ENCODE results near the gene KCNJ12. TPM values are rescaled to one million over a fixed set of nuclear protein-coding genes. Genes with fewer than 3 reads are reported as not detected.

The KCNJ12 gene
- total RNA-seq, 4 donors from 2014 or later = 0.94 to 1.7 TPM; not detected in 2

GRCh38 chr17:21359483-21359840 lies 16.7 kb upstream of the KCNJ12 start:
- Histone ChIP-seq H3K4me1 (no peaks in the 10 kb centered on the region), H3K4me3 (no peak overlapping the region), H3K36me3 (no peaks in the 10 kb centered on the region), H3K9me3 (no peaks in the 10 kb centered on the region), H3K27me3 (no peaks in the 10 kb centered on the region), H3K27ac (no peak overlapping the region)
- TF ChIP-seq, protein P1, sequence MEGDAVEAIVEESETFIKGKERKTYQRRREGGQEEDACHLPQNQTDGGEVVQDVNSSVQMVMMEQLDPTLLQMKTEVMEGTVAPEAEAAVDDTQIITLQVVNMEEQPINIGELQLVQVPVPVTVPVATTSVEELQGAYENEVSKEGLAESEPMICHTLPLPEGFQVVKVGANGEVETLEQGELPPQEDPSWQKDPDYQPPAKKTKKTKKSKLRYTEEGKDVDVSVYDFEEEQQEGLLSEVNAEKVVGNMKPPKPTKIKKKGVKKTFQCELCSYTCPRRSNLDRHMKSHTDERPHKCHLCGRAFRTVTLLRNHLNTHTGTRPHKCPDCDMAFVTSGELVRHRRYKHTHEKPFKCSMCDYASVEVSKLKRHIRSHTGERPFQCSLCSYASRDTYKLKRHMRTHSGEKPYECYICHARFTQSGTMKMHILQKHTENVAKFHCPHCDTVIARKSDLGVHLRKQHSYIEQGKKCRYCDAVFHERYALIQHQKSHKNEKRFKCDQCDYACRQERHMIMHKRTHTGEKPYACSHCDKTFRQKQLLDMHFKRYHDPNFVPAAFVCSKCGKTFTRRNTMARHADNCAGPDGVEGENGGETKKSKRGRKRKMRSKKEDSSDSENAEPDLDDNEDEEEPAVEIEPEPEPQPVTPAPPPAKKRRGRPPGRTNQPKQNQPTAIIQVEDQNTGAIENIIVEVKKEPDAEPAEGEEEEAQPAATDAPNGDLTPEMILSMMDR (IDR thresholded peaks at IDR 0.05) = no peak
- TF ChIP-seq POLR2A (IDR thresholded peaks at IDR 0.05) = no peak
- no peak for DNase-seq

GRCh38 chr17:21360048-21360447 lies 16.1 kb upstream of the KCNJ12 start:
- TF ChIP-seq, protein P1 (IDR thresholded peaks at IDR 0.05) = no peak
- TF ChIP-seq POLR2A (IDR thresholded peaks at IDR 0.05) = no peak
- H3K4me3 ChIP-seq = no peak overlapping the region
- no peaks in the 10 kb centered on the region for H3K9me3 ChIP-seq
- H3K27ac ChIP-seq = no peak overlapping the region
- H3K4me1 ChIP-seq = no peaks in the 10 kb centered on the region
- no peaks in the 10 kb centered on the region for H3K36me3 ChIP-seq
- DNase-seq = no peak
- no peaks in the 10 kb centered on the region for H3K27me3 ChIP-seq

DNA sequence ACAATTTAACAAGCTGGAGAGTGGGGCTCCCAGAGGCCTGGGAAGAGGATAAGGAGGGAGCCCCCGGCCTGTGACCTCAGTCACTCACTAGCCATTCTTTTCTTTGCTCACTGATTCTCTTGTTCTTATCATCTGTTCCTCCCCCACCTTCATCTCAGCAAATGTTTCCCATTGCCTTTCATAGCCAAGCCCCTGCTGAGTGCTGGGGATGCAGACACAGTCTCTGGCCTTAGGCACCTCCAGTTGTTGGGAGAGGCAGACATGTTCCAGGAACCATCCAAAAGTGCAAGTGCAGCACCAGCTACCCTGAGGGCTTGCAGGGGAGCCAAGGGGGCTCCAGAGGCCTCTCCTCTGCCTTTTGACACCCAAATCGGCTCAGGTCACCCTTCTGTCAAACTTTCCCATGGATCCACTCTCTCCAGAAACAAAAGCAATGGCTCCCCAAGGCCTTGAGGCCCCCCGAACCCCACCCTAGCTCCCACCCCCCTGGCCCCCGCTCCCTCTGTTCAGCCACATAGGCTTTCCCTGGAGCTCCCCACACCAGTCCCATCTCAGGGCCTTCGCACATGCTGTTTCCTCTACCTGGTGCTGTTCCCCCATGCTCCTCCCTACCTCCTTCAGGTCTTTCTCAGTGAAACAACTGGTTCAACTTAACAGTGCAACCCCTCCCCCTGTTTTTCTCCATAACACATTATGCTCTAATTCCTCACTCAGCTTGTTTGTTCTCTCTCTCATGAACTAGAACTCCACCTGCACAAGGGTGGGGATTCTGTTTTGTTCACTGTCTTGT lies 14.9 kb upstream of the KCNJ12 start:
- Histone ChIP-seq H3K9me3 (no peaks in the 10 kb centered on the region), H3K36me3 (no peaks in the 10 kb centered on the region), H3K27me3 (no peaks in the 10 kb centered on the region), H3K4me1 (no peaks in the 10 kb centered on the region), H3K4me3 (no peak overlapping the region), H3K27ac (no peak overlapping the region)
- DNase-seq = no peak
- TF ChIP-seq POLR2A (IDR thresholded peaks at IDR 0.05) = no peak
- TF ChIP-seq, protein P1 (IDR thresholded peaks at IDR 0.05) = no peak

- DNase-seq = no peak
- H3K36me3 ChIP-seq = no peaks in the 10 kb centered on the region
- TF ChIP-seq, protein P1 (IDR thresholded peaks at IDR 0.05) = no peak
- no peak for TF ChIP-seq POLR2A (IDR thresholded peaks at IDR 0.05)
- H3K4me3 ChIP-seq = no peak overlapping the region
- no peak overlapping the region for H3K27ac ChIP-seq
- no peaks in the 10 kb centered on the region for H3K9me3 ChIP-seq
- no peaks in the 10 kb centered on the region for H3K4me1 ChIP-seq
- H3K27me3 ChIP-seq = no peaks in the 10 kb centered on the region
Measured at GRCh38 chr17:21362331-21362931, 13.7 kb upstream of the KCNJ12 start.

- no peaks in the 10 kb centered on the region for H3K36me3 ChIP-seq
- DNase-seq = no peak
Measured at GRCh38 chr17:21363776-21364642, 12.1 kb upstream of the KCNJ12 start.

More at GRCh38 chr17:21363776-21364642, 12.1 kb upstream of the KCNJ12 start:
- Histone ChIP-seq H3K4me3 (no peak overlapping the region), H3K9me3 (no peaks in the 10 kb centered on the region), H3K27ac (no peak overlapping the region), H3K4me1 (no peaks in the 10 kb centered on the region), H3K27me3 (no peaks in the 10 kb centered on the region)
- TF ChIP-seq, protein P1 (IDR thresholded peaks at IDR 0.05) = no peak
- no peak for TF ChIP-seq POLR2A (IDR thresholded peaks at IDR 0.05)

Measured in Peyer's patch (tissue), 4 donors.